ENCODE results near the gene IPO13.
A peak's percentile ranks its signal among the peaks of the same experiment; 100 is the strongest.

IPO13 gene, protein sequence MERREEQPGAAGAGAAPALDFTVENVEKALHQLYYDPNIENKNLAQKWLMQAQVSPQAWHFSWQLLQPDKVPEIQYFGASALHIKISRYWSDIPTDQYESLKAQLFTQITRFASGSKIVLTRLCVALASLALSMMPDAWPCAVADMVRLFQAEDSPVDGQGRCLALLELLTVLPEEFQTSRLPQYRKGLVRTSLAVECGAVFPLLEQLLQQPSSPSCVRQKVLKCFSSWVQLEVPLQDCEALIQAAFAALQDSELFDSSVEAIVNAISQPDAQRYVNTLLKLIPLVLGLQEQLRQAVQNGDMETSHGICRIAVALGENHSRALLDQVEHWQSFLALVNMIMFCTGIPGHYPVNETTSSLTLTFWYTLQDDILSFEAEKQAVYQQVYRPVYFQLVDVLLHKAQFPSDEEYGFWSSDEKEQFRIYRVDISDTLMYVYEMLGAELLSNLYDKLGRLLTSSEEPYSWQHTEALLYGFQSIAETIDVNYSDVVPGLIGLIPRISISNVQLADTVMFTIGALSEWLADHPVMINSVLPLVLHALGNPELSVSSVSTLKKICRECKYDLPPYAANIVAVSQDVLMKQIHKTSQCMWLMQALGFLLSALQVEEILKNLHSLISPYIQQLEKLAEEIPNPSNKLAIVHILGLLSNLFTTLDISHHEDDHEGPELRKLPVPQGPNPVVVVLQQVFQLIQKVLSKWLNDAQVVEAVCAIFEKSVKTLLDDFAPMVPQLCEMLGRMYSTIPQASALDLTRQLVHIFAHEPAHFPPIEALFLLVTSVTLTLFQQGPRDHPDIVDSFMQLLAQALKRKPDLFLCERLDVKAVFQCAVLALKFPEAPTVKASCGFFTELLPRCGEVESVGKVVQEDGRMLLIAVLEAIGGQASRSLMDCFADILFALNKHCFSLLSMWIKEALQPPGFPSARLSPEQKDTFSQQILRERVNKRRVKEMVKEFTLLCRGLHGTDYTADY

DNA sequence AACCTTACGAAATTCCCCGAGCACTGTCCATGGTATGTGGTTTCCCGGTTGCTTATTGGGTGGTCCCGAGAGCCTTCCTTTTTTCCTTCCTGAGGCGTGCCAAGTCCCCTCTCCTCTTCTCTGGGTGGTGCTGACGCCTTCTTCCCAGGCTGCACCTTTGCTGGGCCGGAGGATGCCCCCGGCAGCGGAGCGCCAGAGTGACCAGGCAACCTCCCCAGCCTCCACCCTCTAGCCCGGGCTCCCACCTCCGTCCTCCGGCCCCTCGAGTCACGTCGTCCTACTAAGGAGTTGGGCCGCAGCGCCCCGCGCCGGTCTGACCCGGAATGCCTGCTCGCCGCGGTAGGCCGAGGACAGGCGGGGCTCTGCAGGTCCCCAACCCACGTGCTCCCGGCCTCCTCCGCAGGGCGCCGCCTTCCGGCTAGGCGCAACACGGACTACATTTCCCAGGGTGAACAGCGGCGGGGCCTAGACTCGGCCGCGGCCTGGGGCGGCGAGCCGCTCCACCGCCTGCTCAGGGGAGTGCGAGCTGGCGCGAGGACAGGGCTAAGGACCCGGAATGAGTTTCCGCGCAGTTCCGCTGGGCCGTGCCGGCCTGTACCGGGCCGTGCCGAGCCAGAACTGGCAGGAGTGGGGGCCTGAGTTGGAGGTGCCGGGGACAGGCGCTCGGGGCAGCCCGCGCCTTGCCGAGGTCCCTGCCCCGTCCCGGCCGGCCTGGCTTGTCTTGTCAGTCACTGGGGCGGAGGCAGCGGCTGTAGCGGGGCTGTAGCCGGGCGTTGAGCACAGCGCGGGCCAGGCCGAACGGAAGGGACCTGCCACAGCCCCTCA lies at the start of gene IPO13:
TSS of gene IPO13 (plus strand) at position 715 of the 825 bp plus-strand sequence. CDS start 651 bp downstream, outside the sequence.
- peak; percentile 78 for DNase-seq (ENCODE audit: low read depth, low spot score)

DNA sequence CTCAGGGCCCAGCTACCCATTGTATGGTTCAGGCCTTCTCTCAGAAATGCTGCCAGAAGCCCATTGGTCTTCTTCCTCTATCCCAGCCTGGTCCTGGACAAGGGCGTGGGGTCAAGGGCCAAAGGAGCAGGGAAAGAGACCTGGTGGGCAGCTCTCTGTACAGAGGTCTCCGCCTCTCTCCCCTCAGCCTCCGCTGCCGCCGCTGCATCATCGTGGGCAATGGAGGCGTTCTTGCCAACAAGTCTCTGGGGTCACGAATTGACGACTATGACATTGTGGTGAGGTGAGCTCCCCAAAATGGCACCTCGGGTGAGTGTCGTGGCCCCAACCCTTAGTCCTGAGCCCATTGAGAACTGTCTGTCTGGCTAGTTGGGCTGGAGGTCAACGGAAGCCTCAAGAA lies 47.8 kb upstream of the IPO13 start:
- DNase-seq (ENCODE audit: low read depth, low spot score): no peak

DNA sequence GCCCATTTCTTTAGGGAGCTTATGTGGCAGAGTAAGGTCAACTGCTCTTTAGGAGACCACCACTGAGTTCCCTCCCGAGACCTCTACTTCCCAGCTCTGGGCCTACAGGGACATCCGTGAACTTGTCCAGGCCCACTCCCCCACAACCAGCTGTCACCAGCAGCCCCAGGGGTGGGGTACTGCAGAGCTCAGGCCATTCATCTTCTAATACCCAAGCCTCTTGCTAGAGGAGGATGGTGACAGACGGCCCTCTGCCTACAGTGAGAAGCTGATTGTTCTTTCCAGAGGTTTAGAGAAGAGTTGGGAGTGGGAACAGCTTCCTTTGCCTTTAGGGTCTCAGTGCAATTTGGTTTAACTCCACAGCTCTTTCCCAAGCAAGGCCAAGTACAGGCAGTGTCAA lies 46.4 kb upstream of the IPO13 start:
- DNase-seq (ENCODE audit: low read depth, low spot score): no peak

DNA sequence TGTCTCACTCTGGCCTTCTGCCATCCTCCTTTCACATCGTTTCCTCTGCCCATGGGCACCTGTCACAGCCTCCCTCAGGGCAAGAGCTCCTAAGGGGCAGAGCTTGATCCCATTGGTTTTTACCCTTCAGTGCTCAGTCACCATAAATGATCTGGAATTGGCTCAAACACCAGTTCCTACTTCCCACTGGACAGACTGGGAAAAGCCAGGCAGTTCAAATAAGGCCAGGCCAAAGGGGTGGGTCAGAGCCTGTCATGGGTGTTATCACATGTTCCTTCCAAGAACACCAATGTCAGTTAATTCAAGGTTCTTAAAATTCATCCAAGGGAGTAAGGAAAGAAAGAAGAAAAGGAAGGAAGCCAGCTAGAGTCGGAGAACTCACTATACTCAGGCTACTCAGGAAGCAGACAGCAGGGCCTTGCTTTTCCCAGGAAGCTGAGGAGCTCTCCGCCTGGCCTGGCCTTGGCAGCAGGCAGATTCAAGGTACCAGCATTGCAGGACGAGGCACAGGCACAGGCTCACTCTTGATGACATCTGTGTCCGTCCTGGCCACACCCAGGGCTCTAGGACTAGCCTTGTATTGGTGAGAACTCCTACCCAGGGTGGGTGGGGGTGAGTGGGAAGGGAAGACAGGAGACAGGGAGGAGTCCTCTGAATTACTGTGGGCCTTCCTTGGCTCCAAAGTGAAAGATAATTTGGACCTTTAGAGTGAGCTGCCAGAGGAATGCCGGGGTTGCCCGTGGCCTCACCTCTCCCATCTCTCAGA lies 45.4 kb upstream of the IPO13 start:
- no peak for DNase-seq (ENCODE audit: low read depth, low spot score)

DNA sequence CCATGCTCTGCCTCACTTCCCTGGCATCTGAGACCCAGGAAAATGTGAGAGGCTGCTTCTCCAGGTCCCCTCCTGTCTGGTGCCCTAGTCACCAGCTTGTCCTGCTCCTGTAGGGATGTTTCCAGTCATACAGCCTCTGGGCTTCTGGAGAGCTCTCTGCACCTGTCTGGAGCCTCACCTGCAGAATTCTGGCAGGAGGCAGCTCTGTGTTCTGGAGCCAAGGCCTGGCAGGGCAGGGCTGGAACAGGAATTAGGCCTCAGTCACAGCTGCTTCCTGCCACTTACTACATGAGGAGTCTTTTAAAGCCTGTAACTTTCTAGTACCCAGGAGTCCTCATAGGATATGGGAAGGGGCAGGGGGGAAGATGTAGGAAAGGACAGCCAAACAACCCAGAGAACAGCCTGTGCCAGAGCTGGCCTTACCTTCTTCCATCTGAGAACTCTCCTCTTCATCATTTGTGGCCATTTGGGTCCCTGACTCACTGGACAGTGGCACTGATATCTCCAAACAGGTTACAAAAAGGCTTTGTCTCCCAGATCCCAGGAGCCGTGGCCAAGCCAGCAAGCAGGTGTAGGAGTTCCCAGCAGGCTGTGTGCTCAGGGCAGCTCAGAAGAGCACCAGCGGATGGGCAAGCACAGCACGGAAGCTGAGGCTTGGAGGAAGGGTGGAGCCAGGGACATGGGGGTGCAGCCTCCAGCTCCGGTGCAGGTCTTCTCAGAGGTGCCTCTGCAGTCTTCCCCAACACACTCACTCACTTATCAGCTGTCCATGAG lies 44.5 kb upstream of the IPO13 start:
- no peak for DNase-seq (ENCODE audit: low read depth, low spot score)

DNA sequence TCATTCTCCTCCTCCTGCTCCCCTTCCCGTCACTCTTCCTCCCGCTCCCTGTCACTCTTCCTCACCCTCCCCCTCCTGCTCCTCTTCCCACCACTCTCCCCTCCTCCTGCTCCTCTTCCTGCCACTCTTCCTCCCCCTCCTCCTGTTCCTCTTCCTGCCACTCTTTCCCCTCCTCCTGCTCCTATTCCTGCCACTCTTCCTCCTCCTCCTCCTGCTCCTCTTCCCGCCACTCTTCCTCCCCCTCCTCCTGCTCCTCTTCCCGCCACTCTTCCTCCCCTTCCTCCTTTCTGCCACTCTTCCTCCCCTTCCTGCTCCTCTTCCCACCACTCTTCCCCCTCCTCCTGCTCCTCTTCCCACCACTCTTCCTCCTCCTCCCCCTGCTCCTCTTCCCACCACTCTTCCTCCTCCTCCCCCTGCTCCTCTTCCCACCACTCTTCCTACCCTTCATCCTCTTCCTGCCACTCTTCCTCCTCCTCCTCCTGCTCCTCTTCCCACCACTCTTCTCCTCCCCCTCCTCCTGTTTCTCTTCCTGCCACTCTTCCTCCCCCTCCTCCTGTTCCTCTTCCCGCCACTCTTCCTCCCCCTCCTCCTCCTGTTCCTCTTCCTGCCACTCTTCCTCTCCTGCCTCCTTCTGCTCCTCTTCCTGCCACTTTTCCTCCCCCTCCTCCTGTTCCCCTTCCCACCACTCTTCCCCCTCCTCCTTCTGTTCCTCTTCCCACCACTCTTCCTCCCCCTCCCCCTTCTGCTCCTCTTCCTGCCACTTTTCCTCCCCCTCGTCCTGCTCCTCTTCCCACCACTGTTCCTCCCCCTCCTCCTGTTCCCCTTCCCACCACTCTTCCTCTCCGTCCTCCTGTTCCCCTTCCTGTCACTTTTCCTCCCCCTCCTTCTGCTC lies 41.8 kb upstream of the IPO13 start:
- DNase-seq (ENCODE audit: low read depth, low spot score): no peak

DNA sequence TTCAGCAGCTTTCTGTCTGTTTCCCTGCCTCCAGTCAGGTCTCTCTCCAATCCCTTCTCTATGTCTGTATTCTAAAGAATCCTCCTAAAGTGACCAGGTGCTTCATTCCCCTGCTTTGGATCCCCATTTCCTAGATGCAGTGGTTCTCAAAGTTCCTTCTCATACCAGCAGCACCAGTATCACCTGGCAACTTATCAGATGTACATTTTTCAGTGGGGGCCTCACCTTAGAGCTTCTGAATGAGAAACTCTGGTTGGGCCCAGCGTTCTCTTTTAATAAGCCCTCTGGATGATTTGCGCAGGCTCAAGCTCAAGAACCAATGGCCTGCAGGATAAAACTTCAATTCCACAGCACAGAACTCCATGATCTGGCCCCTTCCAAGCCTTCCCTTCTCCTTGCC lies 38.5 kb upstream of the IPO13 start:
- DNase-seq (ENCODE audit: low read depth, low spot score): no peak

DNA sequence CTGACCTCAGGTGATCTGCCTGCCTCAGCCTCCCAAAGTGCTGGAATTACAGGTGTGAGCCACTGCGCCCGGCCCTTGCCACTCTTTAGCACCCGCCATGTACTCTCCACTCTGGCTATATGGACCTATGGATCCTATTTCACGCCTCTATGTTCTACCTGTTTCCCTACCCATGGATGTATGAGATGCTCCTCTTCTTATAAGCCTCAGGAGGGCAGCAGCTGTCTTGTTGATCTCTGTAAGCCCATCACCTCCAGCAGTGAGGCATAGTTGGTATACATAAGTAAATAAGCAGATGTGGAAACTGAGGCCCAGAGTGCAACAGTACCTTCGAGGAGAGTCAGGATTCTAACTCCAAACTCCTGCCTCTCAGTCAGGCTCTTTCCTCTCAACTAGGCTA lies 37.9 kb upstream of the IPO13 start:
- DNase-seq (ENCODE audit: low read depth, low spot score): no peak

DNA sequence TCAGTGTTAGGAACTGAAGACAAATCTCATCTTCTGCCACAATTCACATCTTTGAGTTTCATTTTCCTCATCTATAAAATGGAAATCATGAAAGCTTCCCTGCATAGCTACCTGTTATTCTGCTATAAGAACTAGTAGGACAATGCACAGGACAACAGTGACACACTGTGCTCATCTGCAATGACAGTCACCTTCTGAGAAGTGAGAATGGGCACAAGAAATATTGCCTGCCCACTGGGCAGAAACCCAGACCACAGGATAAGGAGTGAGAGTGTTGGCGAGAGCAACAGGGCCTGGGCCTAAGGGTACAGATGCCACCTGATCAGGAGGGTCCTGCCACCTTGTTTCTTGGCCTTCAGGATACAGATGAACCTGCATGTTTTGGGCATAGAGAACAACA lies 36.4 kb upstream of the IPO13 start:
- DNase-seq (ENCODE audit: low read depth, low spot score): no peak

DNA sequence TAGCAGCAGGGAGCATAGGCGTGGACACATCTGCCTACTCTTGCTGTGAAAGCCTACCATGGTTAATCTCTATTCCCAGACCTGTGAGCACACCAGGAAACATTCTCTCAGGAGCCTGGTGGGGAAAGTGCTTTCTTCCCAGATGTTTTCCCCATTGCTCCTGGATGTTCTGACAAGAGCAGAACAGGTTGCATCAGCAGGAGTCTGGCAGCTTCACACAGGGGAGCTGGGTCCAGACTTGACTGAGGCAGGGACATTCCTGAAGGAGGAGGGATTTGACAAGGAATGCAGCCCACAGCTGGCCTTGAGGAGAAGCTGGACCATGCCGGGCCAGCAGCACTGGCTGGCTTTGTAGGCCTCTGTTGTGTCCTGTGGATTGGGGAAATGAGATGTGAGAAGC lies 34.1 kb upstream of the IPO13 start:
- no peak for DNase-seq (ENCODE audit: low read depth, low spot score)

DNA sequence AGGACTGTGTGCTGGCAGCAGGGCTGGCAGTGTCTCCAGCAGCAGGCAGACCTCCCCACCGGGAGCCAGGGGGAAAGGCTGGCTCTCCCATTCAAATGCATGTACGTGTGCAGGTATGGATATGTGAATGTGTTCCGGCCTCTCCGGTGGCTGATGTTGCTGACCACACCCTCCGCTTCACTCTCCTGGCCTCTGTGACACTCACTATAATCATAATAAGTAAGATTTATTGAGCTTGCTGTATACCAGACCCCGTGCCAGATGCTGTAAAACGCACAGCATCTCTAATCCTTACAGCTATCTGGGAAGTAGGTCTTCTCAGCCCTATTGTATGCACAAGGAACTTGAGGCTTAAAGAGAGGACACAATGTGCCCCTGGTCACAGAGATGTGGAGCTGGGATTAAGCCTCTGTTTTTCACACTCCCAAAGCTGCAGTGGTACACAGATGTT lies 33.7 kb upstream of the IPO13 start:
- DNase-seq (ENCODE audit: low read depth, low spot score): no peak

DNA sequence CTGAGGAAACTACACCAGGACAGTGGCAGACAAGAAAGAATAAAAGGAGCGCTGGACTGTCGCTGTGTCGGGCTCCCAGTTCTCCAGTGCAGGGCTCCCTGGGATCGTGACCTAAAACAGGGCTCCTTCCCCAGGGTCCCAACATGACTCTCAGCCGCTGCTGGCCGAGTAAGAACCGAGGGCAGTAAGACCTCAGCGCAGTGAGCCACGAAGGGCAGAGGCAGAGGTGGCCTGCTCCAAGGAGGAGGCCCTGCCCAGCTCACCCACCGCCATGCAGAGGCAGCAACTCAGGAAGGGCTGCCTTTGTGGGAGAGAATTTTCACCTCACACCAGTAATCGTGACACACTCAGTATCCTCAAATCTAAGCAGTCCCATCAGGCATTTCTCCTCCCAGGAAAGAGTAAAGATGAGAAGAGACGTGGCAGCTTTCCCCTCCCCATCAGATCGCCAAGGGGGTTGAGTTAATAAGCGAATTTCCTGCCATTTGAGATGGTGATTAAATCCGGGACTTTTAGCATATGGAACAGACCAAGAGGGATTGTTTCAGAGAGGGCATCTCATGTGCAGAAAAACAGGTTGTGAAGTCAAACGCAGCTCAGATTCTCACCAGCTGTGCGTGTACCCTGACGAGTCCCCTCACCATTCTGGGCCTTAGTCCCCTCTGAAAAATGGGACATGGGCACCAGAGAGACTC lies 32.9 kb upstream of the IPO13 start:
- no peak for DNase-seq (ENCODE audit: low read depth, low spot score)

DNA sequence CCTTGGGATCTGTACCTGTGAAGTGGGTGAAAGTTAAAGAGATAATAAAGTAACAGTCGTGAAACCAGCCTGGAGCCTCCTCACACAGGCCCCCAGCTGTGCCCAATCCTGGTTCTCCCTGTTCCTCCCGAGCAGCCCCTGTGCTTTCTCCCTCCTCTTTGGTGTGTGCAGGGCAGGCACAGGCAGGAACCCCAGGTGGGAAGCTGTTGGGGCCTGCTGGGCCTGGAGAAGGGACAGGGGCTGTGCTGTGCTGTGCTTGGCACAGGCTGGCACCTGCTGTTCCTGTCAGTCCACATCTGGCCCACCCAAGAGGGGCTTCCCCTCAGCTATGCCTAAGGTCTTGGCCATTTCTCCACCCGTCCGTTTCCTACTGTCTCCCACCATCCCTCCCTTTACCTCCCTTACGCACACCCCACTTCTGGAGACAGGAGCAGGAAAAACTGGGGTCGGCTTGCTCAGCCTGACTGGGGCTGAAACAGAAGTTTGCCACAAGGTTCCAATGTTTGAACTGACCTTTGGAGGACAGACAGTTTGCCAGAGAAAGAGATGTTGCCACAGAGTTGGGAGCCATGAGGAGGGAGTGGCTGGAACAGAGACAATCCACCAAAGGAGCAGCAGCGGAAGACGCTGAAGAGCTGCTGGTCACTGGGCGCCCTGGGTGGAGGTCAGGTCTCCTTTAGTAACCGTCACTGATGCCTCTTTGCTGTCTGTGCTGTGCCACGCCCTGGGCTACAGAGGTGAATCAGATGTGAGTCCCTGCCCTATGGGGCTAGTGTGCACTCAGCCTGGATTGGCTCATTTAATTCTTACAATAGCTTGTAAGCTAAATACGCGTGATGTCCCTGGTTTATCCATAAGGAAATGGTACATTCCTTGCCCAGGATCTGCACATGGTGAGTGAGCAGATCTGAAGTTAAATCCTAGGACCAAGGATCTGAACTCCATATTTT lies 31.9 kb upstream of the IPO13 start:
- DNase-seq (ENCODE audit: low read depth, low spot score): no peak

DNA sequence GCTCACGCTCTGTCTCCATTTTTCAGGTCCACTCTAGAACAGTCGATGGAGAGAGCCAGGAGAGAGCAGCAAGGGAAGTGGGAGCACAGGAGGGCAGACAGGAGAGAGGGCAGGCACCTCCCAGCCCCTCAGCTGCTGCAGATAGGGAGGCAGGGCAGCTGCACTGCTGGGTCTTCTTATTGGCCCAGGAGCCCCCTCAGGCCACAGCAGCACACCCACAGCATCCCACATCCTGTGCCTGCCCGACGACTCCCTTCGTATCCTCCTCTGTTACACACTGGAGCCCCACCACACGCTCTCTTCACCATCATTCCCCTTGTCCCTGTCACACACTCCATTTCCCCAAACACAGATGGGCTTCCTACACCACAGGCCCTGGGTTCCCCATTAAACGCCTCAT lies 26.8 kb upstream of the IPO13 start:
- no peak for DNase-seq (ENCODE audit: low read depth, low spot score)

DNA sequence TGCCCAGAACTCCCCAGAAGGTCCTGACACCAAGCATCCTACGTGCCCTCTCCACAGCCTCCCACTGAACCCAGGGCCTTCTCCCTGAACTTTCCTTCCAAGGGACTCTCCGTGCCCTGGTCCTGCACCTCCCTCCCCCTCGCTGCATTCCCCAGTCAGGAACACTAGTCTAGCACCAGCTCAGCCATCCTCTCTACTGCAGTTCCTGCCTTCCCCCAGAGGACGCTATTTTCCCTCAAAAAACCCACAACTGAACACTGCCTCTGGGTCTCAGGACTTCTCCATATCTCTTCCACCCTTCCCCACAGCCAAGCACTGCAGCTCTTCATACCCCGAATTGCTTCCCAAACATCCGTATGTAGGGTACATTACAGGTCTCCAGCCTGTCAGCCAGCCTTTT lies 25.7 kb upstream of the IPO13 start:
- DNase-seq (ENCODE audit: low read depth, low spot score): no peak

DNA sequence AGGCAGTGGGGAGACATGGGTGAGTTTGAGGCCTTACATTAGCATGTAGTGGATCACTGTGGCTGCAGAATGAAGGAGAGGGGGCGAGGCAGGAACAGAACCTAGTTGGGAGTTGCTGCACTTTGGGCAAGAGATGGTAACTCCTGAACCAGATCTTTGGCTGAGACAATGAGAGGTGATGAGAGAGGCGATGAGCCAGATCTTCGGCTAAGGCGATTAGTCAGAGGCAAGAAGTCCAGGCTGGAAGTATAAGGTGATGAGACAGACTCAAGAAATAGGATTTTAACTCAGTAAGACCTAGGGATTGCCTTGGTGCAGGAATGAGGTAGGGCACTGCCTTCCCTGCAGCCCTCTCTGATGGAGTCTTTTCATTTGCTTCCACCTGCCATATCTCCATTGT lies 22.2 kb upstream of the IPO13 start:
- DNase-seq (ENCODE audit: low read depth, low spot score): no peak

DNA sequence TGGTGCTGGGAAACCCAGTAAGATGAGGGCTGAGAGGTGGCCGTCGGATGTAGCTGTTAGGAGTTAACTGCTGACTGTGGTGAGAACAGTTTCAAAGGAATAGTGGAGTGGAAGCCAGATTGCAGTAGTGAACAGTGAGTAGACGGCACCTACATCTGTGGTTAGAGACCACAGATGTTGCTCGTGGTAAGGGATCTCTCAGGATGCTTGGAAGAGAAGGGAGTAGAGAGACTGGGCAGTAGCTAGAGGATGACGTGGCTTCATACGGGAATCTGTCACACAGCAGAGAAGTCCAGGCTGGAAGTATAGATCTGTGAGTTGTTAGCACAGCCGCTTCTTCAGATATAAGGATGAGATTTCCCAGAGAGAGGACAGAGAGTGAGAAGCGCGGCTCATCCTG lies 20.9 kb upstream of the IPO13 start:
- no peak for DNase-seq (ENCODE audit: low read depth, low spot score)
